CD14-positive monocyte (primary cell): Measurements from ENCODE around the gene FOXP1. TPM values are rescaled to one million over a fixed set of nuclear protein-coding genes. Genes with fewer than 3 reads are reported as not detected.

Source experiments
- DNase-seq, 3 donors: peaks; one replicate each; pipeline ENCODE4 v3.0.0-alpha.2; 2011 to 2022
- H2AFZ ChIP-seq: 2 replicates; pipeline ENCODE4 v1.6.0; 2012; ENCODE audit warnings: mild to moderate bottlenecking, low read depth, low read length, inconsistent platforms; ENCODE audit not compliant: insufficient read depth, poor library complexity, severe bottlenecking
- H3K27ac ChIP-seq, 2 donors: 1 replicate in 1 of 2; 2 replicates in 1 of 2; pipeline ENCODE4 v1.5.1; 2012 to 2013; ENCODE audit warnings: low read length in 2 of 2, control low read depth in 1 of 2, inconsistent platforms in 1 of 2, low read depth in 1 of 2, mild to moderate bottlenecking in 1 of 2
- H3K27me3 ChIP-seq, 2 donors: one replicate each; pipeline versions ENCODE4 v1.6.0 to v1.6.1; 2011 to 2013; ENCODE audit warnings: low read length in 2 of 2; ENCODE audit not compliant: control insufficient read depth in 2 of 2, insufficient read depth in 2 of 2
- H3K36me3 ChIP-seq, 2 donors: replicated peaks in 1 of 2; 1 replicate in 1 of 2; 2 replicates in 1 of 2; pipeline versions ENCODE4 v1.5.1 to v1.6.1; 2012 to 2013; ENCODE audit warnings: low read length in 2 of 2, control low read depth in 1 of 2, inconsistent platforms in 1 of 2, mild to moderate bottlenecking in 1 of 2; ENCODE audit not compliant: insufficient read depth in 2 of 2, control insufficient read depth in 1 of 2
- H3K4me1 ChIP-seq, 2 donors: 1 replicate in 1 of 2; 2 replicates in 1 of 2; pipeline versions ENCODE4 v1.5.1 to v1.6.1; 2012 to 2013; ENCODE audit warnings: low read length in 2 of 2, control low read depth in 1 of 2, inconsistent platforms in 1 of 2, mild to moderate bottlenecking in 1 of 2, moderate library complexity in 1 of 2; ENCODE audit not compliant: insufficient read depth in 2 of 2, control insufficient read depth in 1 of 2
- H3K4me2 ChIP-seq: replicated peaks from 2 replicates; pipeline ENCODE3; 2012; ENCODE audit warnings: low read length, moderate library complexity, mild to moderate bottlenecking; ENCODE audit not compliant: poor library complexity, severe bottlenecking; ENCODE audit errors: extremely low read depth
- H3K4me3 ChIP-seq, 3 experiments: fragments of 200-600 bp in 1 of 3; sonication (generic) in 1 of 3; replicated peaks in 1 of 3; 1 replicate in 2 of 3; 2 replicates in 1 of 3; pipeline ENCODE4 v1.5.1; 2011 to 2013; ENCODE audit warnings: low read length in 3 of 3, mild to moderate bottlenecking in 3 of 3, control low read depth in 2 of 3, low read depth in 2 of 3, inconsistent platforms in 1 of 3, moderate library complexity in 1 of 3
- H3K79me2 ChIP-seq: 2 replicates; pipeline ENCODE4 v1.6.0; 2012; ENCODE audit warnings: mild to moderate bottlenecking, control low read depth, inconsistent platforms, low read length, moderate library complexity; ENCODE audit not compliant: insufficient read depth
- H3K9ac ChIP-seq: 2 replicates; pipeline ENCODE4 v1.6.0; 2017; ENCODE audit warnings: low read length, mild to moderate bottlenecking; ENCODE audit not compliant: insufficient read depth, poor library complexity, severe bottlenecking
- H3K9me3 ChIP-seq, 2 donors: replicated peaks in 1 of 2; 1 replicate in 1 of 2; 2 replicates in 1 of 2; pipeline versions ENCODE4 v1.5.1 to v1.6.1; 2012 to 2013; ENCODE audit warnings: low read length in 2 of 2, control low read depth in 1 of 2; ENCODE audit not compliant: control insufficient read depth in 1 of 2, insufficient read depth in 1 of 2
- H4K20me1 ChIP-seq: 2 replicates; pipeline ENCODE4 v1.6.0; 2012; ENCODE audit warnings: mild to moderate bottlenecking, low read length, control low read depth, moderate library complexity; ENCODE audit not compliant: insufficient read depth
- H3K27ac Mint-ChIP-seq, 7 donors: one replicate each; pipeline ENCODE4 v1.8.0; 2020; ENCODE audit warnings: mild to moderate bottlenecking in 7 of 7, mixed read lengths in 7 of 7, moderate library complexity in 6 of 7, inconsistent platforms in 2 of 7
- H3K27me3 Mint-ChIP-seq, 3 donors: one replicate each; pipeline ENCODE4 v1.8.0; 2021 to 2022; ENCODE audit warnings: low read depth in 3 of 3, mild to moderate bottlenecking in 3 of 3, mixed read lengths in 3 of 3, moderate library complexity in 3 of 3, inconsistent platforms in 1 of 3
- H3K36me3 Mint-ChIP-seq, 2 donors: one replicate each; pipeline ENCODE4 v1.8.0; 2020; ENCODE audit warnings: mixed read lengths in 2 of 2, inconsistent platforms in 1 of 2, mild to moderate bottlenecking in 1 of 2
- H3K4me1 Mint-ChIP-seq: one replicate; pipeline ENCODE4 v1.8.0; 2020; ENCODE audit warnings: mild to moderate bottlenecking, mixed read lengths
- H3K4me3 Mint-ChIP-seq, 2 donors: one replicate each; pipeline ENCODE4 v1.8.0; 2020; ENCODE audit warnings: mild to moderate bottlenecking in 2 of 2, mixed read lengths in 2 of 2, moderate library complexity in 1 of 2
- H3K9me3 Mint-ChIP-seq, 7 donors: one replicate each; pipeline ENCODE4 v1.8.0; 2020 to 2022; ENCODE audit warnings: mixed read lengths in 7 of 7, mild to moderate bottlenecking in 6 of 7, moderate library complexity in 6 of 7, inconsistent platforms in 2 of 7
- WGBS: methylation state at CpG from one replicate; pipeline ENCODE4 v1.1.5; 2013; ENCODE audit warnings: missing lambda C conversion rate; ENCODE audit not compliant: insufficient coverage; 5-methylcytosine and 5-hydroxymethylcytosine counted together
- intact Hi-C, 2 donors: fragments of 100-400 bp; cut with micrococcal nuclease; formaldehyde crosslinking; loops; one replicate each; pipeline versions ENCODE4 v1.15.0 to v1.15.1; 2023
- polyA plus RNA-seq, 3 donors: library from polyadenylated mRNA; depleted of rRNA in 1 of 3; unstranded in 2 of 3; stranded (reverse) in 1 of 3; fragments of 300-500 nt in 2 of 3; fragments of >200 nt in 1 of 3; fragmentation: Illumina TruSeq in 2 of 3; gene quantifications; 1 replicate in 2 of 3; 2 replicates in 1 of 3; pipeline ENCODE4 v1.2.3, GENCODE V29; 2012 to 2021
- TF ChIP-seq, protein P1 (sequence below): fragments of 200-600 bp; IDR thresholded peaks from one replicate; pipeline ENCODE4 v1.8.0; 2022; ENCODE audit warnings: antibody characterized with exemption, mild to moderate bottlenecking

Gene FOXP1
- polyA plus RNA-seq, 3 donors: 25.7 to 42.6 (median 27.8) TPM

DNA sequence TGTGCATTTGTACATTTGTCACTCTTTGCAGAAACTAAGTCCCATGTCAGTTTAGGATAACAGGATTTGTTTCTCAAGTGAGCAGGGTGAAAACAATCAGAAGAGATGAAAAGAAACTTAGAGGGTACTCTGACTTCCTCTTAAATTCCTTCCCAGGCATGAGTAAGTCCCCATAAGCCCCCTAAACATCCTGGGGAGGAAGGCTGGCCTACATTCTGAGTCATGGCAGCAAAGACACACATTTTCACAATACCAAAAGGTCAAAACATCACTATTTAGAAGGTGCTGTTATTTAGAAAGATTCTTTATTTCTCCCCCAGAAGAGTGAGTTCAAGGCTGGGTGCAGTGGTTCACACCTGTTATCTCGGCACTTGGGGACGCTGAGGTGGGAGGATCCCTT lies 7.6 kb upstream of the FOXP1 start:
- Histone ChIP-seq H3K36me3 (no peaks in the 10 kb centered on the region), H3K27me3 (no peaks in the 10 kb centered on the region), H4K20me1 (peaks cover 41% of the 10 kb centered on the region), H2AFZ (no peak overlapping the region), H3K79me2 (peaks cover 14% of the 10 kb centered on the region), H3K4me1 (peaks cover 3 to 5% of the 10 kb centered on the region in 2 donors), H3K27ac (no peak overlapping the region), H3K4me3 (no peak overlapping the region), H3K4me2 (no peak overlapping the region), H3K9ac (no peak overlapping the region), H3K9me3 (no peaks in the 10 kb centered on the region)
- Mint-ChIP-seq H3K4me1 (peaks cover 7% of the 10 kb centered on the region), H3K36me3 (peaks cover 10 to 18% of the 10 kb centered on the region in 2 donors), H3K4me3 (no peak overlapping the region), H3K27ac (no peak overlapping the region), H3K9me3 (peaks cover 0 to 3% (median 0%) of the 10 kb centered on the region in 7 donors), H3K27me3 (peaks cover 0 to 2% (median 0%) of the 10 kb centered on the region in 3 donors)
- intact Hi-C loops: loop anchor here in 1 of 2 donors (10.0 kb wide), 1 partner anchor 54 kb away; no protein-coding TSS in a partner anchor
- TF ChIP-seq, protein P1, sequence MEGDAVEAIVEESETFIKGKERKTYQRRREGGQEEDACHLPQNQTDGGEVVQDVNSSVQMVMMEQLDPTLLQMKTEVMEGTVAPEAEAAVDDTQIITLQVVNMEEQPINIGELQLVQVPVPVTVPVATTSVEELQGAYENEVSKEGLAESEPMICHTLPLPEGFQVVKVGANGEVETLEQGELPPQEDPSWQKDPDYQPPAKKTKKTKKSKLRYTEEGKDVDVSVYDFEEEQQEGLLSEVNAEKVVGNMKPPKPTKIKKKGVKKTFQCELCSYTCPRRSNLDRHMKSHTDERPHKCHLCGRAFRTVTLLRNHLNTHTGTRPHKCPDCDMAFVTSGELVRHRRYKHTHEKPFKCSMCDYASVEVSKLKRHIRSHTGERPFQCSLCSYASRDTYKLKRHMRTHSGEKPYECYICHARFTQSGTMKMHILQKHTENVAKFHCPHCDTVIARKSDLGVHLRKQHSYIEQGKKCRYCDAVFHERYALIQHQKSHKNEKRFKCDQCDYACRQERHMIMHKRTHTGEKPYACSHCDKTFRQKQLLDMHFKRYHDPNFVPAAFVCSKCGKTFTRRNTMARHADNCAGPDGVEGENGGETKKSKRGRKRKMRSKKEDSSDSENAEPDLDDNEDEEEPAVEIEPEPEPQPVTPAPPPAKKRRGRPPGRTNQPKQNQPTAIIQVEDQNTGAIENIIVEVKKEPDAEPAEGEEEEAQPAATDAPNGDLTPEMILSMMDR: no peak
- peak in 1 of 3 donors; percentile 22 for DNase-seq
- no CpG with 5 or more reads among the region's 2 CpGs for WGBS

DNA sequence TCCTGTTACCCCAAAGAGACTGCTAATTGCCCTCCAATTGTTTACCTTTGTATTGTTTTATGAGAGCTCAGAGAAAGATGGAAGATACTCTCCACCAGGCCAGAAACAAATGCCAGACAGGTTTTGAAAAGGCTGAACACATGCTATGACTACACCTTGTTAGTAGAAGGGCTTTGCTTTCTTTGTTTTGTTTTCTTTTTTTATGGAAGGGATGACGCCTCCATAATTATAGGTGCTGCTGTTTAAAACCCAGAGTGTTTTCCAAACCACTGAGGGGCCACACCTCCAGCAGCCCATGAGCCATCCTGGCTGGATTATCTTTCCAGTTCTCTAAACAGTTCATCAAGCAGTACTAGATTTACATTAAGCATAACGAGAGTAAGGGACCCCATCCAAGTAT lies 5.6 kb upstream of the FOXP1 start:
- Histone ChIP-seq H3K4me2 (no peak overlapping the region), H3K9me3 (no peaks in the 10 kb centered on the region), H3K27me3 (no peaks in the 10 kb centered on the region), H3K27ac (no peak overlapping the region), H3K79me2 (peaks cover 34% of the 10 kb centered on the region), H2AFZ (no peak overlapping the region), H3K36me3 (no peaks in the 10 kb centered on the region), H3K4me1 (peaks cover 12 to 22% of the 10 kb centered on the region in 2 donors), H3K9ac (no peak overlapping the region), H3K4me3 (no peak overlapping the region), H4K20me1 (peaks cover 43% of the 10 kb centered on the region)
- Mint-ChIP-seq H3K4me1 (peaks cover 19% of the 10 kb centered on the region), H3K4me3 (no peak overlapping the region), H3K36me3 (peaks cover 2 to 10% of the 10 kb centered on the region in 2 donors), H3K27ac (no peak overlapping the region), H3K27me3 (peaks cover 0 to 1% (median 0%) of the 10 kb centered on the region in 3 donors), H3K9me3 (no peaks in the 10 kb centered on the region)
- no CpG with 5 or more reads among the region's 2 CpGs for WGBS
- TF ChIP-seq, protein P1: no peak
- no peak for DNase-seq
- intact Hi-C loops: loop anchor here (5.0 to 10.0 kb wide), 5 partner anchors 194 to 584 kb away; no protein-coding TSS in a partner anchor
